HG02938 (cell line): ENCODE results near the gene MRPS34.
"Not testable (repeated sequence)": the region's sequence is repeated elsewhere in the genome, so short reads cannot be mapped to it uniquely, and the experiment has no call there.

Experiments
- ATAC-seq: cut with Tn5 transposase; IDR thresholded peaks from one replicate; pipeline ENCODE4 v1.9.1; 2021; ENCODE audit warnings: mild to moderate bottlenecking, moderate library complexity; ENCODE audit not compliant: unreplicated experiment

Gene MRPS34

GRCh38 chr16:1757714-1758461 lies 15.0 kb downstream of the MRPS34 start:
- ATAC-seq = no peak

GRCh38 chr16:1754204-1754603 lies 18.7 kb downstream of the MRPS34 start:
- no peak for ATAC-seq

- ATAC-seq = no peak
These were observed 20.1 kb downstream of the MRPS34 start for GRCh38 chr16:1752853-1753252.

GRCh38 chr16:1751946-1752345 lies 21.0 kb downstream of the MRPS34 start:
- ATAC-seq = no peak

GRCh38 chr16:1749152-1750117 lies 23.5 kb downstream of the MRPS34 start:
- ATAC-seq = no peak

GRCh38 chr16:1747934-1748333 lies 25.0 kb downstream of the MRPS34 start:
- no peak for ATAC-seq

GRCh38 chr16:1746693-1747195 lies 26.2 kb downstream of the MRPS34 start:
- ATAC-seq = no peak

GRCh38 chr16:1745900-1746692 lies 26.8 kb downstream of the MRPS34 start:
- ATAC-seq = no peak

- no peak for ATAC-seq
These were observed 27.6 kb downstream of the MRPS34 start for GRCh38 chr16:1745181-1745899.

- ATAC-seq = no peak
These were observed 28.5 kb downstream of the MRPS34 start for GRCh38 chr16:1744338-1744840.

- no peak for ATAC-seq
These were observed 29.3 kb downstream of the MRPS34 start for GRCh38 chr16:1743376-1744337.

GRCh38 chr16:1741553-1742165 lies 31.3 kb downstream of the MRPS34 start:
- no peak for ATAC-seq

GRCh38 chr16:1740781-1741490 lies 32.0 kb downstream of the MRPS34 start:
- ATAC-seq = no peak

GRCh38 chr16:1740234-1740633 lies 32.7 kb downstream of the MRPS34 start:
- no peak for ATAC-seq

GRCh38 chr16:1734816-1735215 lies 38.1 kb downstream of the MRPS34 start:
- no peak for ATAC-seq

- no peak for ATAC-seq
These were observed 38.8 kb downstream of the MRPS34 start for GRCh38 chr16:1734123-1734522.

GRCh38 chr16:1732551-1732987 lies 40.4 kb downstream of the MRPS34 start:
- not testable (repeated sequence) for ATAC-seq

GRCh38 chr16:1732071-1732470 lies 40.9 kb downstream of the MRPS34 start:
- ATAC-seq = no peak
